K562 (cell line): Measurements from ENCODE around the gene ZNF174. TPM values are rescaled to one million over a fixed set of nuclear protein-coding genes. Genes with fewer than 3 reads are reported as not detected.
A peak's percentile ranks its signal among the peaks of the same experiment; 100 is the strongest.

ENCODE experiments used
- ADNP ChIP-seq: fragments of 200-800 bp; sonication (Bioruptor generic); IDR thresholded peaks from 2 replicates; pipeline ENCODE4 v1.6.1; 2016; ENCODE audit warnings: missing genetic modification characterization, missing compliant biosample characterization
- ARID4B ChIP-seq: sonication (generic); formaldehyde crosslinking; IDR thresholded peaks from 2 replicates; pipeline ENCODE4 v1.8.0; 2022; ENCODE audit warnings: mild to moderate bottlenecking, missing genetic modification reagents
- LEF1 ChIP-seq: fragments of 450-650 bp; IDR thresholded peaks from 2 replicates; pipeline ENCODE4 v1.6.1; 2016; ENCODE audit warnings: mild to moderate bottlenecking
- PRDM10 ChIP-seq: fragments of 450-650 bp; IDR thresholded peaks from 2 replicates; pipeline ENCODE4 v1.6.1; 2018; ENCODE audit not compliant: partially characterized antibody
- SP1 ChIP-seq: sonication (generic); formaldehyde crosslinking; IDR thresholded peaks from 2 replicates; pipeline ENCODE4 v1.8.1; 2022; ENCODE audit warnings: mild to moderate bottlenecking, missing genetic modification reagents
- TAF7 ChIP-seq: fragments of 450-650 bp; IDR thresholded peaks from 2 replicates; pipeline ENCODE4 v1.6.1; 2016; ENCODE audit warnings: missing genetic modification characterization, missing compliant biosample characterization
- ZNF583 ChIP-seq: fragments of 250-450 bp; sonication (Bioruptor Pico); IDR thresholded peaks from 2 replicates; pipeline ENCODE4 v1.4.0; 2020
- polyA plus RNA-seq, 8 experiments: library from polyadenylated mRNA; depleted of rRNA in 4 of 8; stranded (reverse) in 5 of 8; unstranded in 3 of 8; fragments of >200 nt; fragmentation: Nextera tagmentation in 2 of 8; fragmentation: Illumina TruSeq in 1 of 8; extraction: Ambion mirVana in 2 of 8; extraction: Trizol in 1 of 8; gene quantifications; 2 replicates each; pipeline versions ENCODE4 v1.2.1 to v1.2.3, GENCODE V29; 2011 to 2014; ENCODE audit warnings: inconsistent platforms in 1 of 8, missing spikeins in 1 of 8
- total RNA-seq, 7 experiments: library from RNA; depleted of rRNA in 6 of 7; stranded (reverse); fragments of >200 nt in 6 of 7; fragmentation: Illumina TruSeq in 2 of 7; extraction: Trizol in 2 of 7; gene quantifications; 2 replicates each; pipeline versions ENCODE4 v1.2.1 to v1.2.3, GENCODE V29; 2011 to 2021; ENCODE audit warnings: low replicate concordance in 1 of 7

ZNF174 gene
- total and polyA plus RNA-seq, 9 of the 15 experiments (the other 6 are each of a cell fraction or from before 2014, with no cell fraction given) = 5.1 to 19.1 (median 12.5) TPM

- TF ChIP-seq TAF7 (tag) (no peak), ADNP (tag) (no peak), ARID4B (CRISPR knock-in tag) (no peak), LEF1 (0 out of 2 replicates have a peak, but pooled peaks have one; percentile 29), PRDM10 (peak; percentile 44), ZNF583 (CRISPR knock-in tag) (no peak), SP1 (CRISPR knock-in tag) (no peak)
These were observed 11.2 kb upstream of the ZNF174 start (continued) for GRCh38 chr16:3389663-3390338.
